PC-9 (cell line): ENCODE data around the gene TLL2.

Experiments used
- CTCF ChIP-seq: fragments of 200-600 bp; sonication (generic); conservative IDR thresholded peaks from 2 replicates; pipeline ENCODE4 v1.6.1; 2017; ENCODE audit warnings: mixed run types, antibody characterized with exemption, mild to moderate bottlenecking, moderate library complexity
- EZH2 ChIP-seq: fragments of 200-600 bp; sonication (generic); IDR thresholded peaks from 2 replicates; pipeline ENCODE4 v1.8.0; 2017; ENCODE audit warnings: antibody characterized with exemption, low read depth

DNA sequence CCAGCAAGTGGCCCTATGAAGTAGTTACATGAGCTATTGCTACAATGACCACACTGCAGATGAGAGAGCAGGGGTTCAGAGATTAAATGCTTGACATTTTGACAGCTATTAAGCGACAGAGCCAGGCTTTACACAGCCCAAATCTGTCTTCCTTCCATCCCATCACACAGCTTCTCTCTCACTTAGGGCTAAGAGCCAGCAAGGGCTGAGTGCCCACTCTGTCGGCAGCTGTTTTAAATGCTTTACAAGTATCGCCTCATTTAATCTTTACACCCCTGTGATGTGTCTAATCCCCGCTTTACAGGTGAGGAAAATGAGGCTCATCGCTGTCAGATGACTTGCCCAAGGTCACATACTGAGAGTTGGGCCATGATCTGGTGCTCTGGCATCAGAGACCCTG is 139.7 kb downstream of the TLL2 start:
- no peak for TF ChIP-seq CTCF
- no peak for TF ChIP-seq EZH2
